WTC11 (cell line): ENCODE data around the gene GLO1.

Experiments
- ZNF232 ChIP-seq: sonication (generic); formaldehyde crosslinking; IDR thresholded peaks from 2 replicates; pipeline ENCODE4 v1.8.0; 2022; ENCODE audit warnings: mild to moderate bottlenecking, missing genetic modification reagents
- TF ChIP-seq, protein P1 (sequence below): sonication (generic); formaldehyde crosslinking; IDR thresholded peaks from 2 replicates; pipeline ENCODE4 v1.8.1; 2023; ENCODE audit warnings: mild to moderate bottlenecking, missing genetic modification reagents, moderate library complexity
- TF ChIP-seq, protein P2 (sequence below): sonication (generic); formaldehyde crosslinking; IDR thresholded peaks from 2 replicates; pipeline ENCODE4 v1.8.1; 2023; ENCODE audit warnings: mild to moderate bottlenecking, missing genetic modification reagents
- TF ChIP-seq, protein P3 (sequence below): fragments of 200-600 bp; IDR thresholded peaks from 2 replicates; pipeline ENCODE4 v1.8.0; 2022; ENCODE audit warnings: antibody characterized with exemption
- TF ChIP-seq, protein P4 (sequence below): sonication (generic); formaldehyde crosslinking; IDR thresholded peaks from 2 replicates; pipeline ENCODE4 v1.8.1; 2023; ENCODE audit warnings: mild to moderate bottlenecking, moderate library complexity, missing genetic modification reagents
- TF ChIP-seq, protein P5 (sequence below): sonication (generic); formaldehyde crosslinking; IDR thresholded peaks from 2 replicates; pipeline ENCODE4 v1.8.0; 2022; ENCODE audit warnings: mild to moderate bottlenecking, missing genetic modification reagents

DNA sequence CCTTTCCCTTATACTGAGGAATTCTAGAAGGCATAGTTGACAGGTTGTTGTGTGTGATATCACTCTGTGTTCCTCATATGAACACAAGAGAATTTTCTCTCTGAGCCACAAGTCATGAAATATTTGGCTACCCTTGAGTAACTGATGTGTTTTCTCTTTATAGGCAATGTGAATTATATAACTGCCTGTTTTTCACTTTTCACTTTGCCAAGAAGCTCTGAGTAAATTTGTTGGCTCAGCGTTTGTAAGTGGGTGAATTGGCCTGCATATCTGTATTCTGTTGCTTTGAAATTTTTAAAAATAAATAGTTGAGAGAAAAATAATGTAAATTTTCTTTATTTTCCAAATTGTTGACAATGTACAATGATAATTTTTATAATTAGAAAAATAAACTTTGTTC is 58.0 kb downstream of the GLO1 start:
- TF ChIP-seq, protein P1, sequence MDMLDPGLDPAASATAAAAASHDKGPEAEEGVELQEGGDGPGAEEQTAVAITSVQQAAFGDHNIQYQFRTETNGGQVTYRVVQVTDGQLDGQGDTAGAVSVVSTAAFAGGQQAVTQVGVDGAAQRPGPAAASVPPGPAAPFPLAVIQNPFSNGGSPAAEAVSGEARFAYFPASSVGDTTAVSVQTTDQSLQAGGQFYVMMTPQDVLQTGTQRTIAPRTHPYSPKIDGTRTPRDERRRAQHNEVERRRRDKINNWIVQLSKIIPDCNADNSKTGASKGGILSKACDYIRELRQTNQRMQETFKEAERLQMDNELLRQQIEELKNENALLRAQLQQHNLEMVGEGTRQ (CRISPR knock-in tag), result no peak
- TF ChIP-seq ZNF232, result no peak
- TF ChIP-seq, protein P2, sequence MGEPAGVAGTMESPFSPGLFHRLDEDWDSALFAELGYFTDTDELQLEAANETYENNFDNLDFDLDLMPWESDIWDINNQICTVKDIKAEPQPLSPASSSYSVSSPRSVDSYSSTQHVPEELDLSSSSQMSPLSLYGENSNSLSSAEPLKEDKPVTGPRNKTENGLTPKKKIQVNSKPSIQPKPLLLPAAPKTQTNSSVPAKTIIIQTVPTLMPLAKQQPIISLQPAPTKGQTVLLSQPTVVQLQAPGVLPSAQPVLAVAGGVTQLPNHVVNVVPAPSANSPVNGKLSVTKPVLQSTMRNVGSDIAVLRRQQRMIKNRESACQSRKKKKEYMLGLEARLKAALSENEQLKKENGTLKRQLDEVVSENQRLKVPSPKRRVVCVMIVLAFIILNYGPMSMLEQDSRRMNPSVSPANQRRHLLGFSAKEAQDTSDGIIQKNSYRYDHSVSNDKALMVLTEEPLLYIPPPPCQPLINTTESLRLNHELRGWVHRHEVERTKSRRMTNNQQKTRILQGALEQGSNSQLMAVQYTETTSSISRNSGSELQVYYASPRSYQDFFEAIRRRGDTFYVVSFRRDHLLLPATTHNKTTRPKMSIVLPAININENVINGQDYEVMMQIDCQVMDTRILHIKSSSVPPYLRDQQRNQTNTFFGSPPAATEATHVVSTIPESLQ (CRISPR knock-in tag), result no peak
- TF ChIP-seq, protein P3, sequence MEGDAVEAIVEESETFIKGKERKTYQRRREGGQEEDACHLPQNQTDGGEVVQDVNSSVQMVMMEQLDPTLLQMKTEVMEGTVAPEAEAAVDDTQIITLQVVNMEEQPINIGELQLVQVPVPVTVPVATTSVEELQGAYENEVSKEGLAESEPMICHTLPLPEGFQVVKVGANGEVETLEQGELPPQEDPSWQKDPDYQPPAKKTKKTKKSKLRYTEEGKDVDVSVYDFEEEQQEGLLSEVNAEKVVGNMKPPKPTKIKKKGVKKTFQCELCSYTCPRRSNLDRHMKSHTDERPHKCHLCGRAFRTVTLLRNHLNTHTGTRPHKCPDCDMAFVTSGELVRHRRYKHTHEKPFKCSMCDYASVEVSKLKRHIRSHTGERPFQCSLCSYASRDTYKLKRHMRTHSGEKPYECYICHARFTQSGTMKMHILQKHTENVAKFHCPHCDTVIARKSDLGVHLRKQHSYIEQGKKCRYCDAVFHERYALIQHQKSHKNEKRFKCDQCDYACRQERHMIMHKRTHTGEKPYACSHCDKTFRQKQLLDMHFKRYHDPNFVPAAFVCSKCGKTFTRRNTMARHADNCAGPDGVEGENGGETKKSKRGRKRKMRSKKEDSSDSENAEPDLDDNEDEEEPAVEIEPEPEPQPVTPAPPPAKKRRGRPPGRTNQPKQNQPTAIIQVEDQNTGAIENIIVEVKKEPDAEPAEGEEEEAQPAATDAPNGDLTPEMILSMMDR, result no peak
- TF ChIP-seq, protein P4, sequence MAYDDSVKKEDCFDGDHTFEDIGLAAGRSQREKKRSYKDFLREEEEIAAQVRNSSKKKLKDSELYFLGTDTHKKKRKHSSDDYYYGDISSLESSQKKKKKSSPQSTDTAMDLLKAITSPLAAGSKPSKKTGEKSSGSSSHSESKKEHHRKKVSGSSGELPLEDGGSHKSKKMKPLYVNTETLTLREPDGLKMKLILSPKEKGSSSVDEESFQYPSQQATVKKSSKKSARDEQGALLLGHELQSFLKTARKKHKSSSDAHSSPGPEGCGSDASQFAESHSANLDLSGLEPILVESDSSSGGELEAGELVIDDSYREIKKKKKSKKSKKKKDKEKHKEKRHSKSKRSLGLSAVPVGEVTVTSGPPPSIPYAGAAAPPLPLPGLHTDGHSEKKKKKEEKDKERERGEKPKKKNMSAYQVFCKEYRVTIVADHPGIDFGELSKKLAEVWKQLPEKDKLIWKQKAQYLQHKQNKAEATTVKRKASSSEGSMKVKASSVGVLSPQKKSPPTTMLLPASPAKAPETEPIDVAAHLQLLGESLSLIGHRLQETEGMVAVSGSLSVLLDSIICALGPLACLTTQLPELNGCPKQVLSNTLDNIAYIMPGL (CRISPR knock-in tag), result no peak
- TF ChIP-seq, protein P5, sequence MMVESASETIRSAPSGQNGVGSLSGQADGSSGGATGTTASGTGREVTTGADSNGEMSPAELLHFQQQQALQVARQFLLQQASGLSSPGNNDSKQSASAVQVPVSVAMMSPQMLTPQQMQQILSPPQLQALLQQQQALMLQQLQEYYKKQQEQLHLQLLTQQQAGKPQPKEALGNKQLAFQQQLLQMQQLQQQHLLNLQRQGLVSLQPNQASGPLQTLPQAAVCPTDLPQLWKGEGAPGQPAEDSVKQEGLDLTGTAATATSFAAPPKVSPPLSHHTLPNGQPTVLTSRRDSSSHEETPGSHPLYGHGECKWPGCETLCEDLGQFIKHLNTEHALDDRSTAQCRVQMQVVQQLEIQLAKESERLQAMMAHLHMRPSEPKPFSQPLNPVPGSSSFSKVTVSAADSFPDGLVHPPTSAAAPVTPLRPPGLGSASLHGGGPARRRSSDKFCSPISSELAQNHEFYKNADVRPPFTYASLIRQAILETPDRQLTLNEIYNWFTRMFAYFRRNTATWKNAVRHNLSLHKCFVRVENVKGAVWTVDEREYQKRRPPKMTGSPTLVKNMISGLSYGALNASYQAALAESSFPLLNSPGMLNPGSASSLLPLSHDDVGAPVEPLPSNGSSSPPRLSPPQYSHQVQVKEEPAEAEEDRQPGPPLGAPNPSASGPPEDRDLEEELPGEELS (CRISPR knock-in tag), result no peak
